ENCODE results near the gene OBSL1.

OBSL1 gene

DNA sequence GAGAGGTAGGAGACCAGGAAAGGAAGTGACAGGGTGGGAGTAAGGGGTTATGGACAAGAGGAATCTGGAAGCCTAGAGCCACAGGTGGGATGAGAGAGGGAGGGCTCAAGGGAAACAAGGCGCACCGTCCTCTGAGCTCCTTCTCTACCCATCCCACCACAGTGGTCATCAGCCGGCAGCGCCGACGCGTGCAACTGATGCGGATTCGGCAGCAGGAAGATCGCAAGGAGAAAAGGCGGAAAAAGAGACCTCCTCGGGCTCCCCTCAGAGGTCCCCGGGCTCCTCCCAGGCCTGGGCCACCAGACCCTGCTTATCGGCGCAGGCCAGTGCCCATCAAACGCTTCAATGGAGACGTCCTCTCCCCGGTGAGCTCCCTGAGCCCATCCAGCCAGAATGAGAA is 22.3 kb downstream of the OBSL1 start:
- DNase-seq (ENCODE audit: low read depth), result no peak

DNA sequence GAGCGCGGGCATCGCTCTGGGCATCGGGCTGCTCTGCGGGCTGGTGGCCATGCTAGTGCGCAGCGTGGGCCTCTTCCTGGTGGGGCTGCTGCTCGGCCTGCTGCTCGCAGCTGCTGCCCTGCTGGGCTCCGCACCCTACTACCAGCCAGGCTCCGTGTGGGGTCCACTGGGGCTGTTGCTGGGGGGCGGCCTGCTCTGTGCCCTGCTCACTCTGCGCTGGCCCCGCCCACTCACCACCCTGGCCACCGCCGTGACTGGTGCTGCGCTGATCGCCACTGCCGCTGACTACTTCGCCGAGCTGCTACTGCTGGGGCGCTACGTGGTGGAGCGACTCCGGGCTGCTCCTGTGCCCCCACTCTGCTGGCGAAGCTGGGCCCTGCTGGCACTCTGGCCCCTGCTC is 23.7 kb downstream of the OBSL1 start:
- no peak for DNase-seq (ENCODE audit: low read depth)

DNA sequence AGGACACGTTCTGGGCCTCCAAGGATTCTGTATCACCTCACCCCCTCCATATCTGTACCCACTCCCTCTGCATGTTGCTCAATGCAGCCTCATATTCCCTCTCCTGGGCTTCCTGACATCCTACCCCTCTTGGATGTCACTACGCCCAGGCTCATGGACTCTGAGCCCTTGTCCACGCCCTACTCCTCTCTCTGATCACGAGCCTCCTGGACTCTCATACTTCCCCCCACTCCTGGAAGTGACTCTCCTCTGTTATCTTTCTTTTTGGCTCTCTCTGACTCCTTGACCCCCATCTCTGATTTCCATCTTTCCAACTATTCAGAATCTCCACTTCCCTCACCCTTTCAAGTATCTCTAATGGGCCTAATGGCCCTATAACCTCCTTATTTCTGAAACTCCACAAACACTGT is 25.4 kb downstream of the OBSL1 start:
- DNase-seq (ENCODE audit: low read depth), result no peak

DNA sequence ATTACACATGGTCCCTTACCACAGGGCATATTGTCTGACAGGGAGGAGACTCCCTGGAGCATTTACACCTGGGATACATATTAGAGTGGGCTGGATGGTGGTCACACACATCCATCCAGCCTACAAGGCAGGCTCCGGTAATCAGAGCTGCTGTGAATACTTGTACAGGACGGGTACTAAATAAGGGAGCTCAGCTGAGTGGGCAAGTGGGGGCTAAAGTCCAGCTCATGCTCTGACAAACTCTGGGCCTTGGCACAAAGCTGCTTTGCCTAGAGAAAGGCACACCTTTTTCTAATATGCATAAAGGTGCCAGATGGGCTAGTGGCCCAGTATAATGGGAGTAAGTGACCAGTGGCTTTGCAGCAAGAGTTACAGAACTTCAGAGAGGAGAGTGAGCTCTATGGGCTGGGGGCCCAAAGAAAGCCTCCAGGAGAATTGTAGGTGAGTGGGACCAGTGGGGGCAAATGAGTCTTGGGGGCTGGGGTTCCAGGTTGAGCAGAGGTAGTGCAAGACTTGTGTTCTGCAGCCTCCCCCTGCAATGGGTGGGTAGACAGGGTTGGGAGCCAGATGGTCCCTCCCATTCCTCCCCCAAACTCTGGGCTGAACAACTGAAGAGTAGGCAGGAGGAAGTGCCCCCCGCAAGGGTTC is 25.9 kb downstream of the OBSL1 start:
- no peak for DNase-seq (ENCODE audit: low read depth)

DNA sequence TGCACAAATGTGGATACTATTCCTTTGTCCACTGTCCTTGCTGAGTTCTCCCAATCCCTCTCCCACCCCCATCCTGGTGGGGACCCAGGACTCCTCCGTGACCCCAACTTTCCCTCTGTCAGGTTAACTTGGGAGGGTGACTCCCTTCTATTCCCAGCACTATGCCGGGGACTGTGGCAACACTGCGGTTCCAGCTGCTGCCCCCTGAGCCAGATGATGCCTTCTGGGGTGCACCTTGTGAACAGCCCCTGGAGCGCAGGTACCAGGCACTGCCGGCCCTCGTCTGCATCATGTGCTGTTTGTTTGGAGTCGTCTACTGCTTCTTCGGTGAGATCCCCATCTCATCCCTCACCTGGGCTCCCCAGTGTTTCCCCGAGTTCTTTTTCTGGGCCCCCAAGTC is 26.8 kb downstream of the OBSL1 start:
- DNase-seq (ENCODE audit: low read depth), result no peak

DNA sequence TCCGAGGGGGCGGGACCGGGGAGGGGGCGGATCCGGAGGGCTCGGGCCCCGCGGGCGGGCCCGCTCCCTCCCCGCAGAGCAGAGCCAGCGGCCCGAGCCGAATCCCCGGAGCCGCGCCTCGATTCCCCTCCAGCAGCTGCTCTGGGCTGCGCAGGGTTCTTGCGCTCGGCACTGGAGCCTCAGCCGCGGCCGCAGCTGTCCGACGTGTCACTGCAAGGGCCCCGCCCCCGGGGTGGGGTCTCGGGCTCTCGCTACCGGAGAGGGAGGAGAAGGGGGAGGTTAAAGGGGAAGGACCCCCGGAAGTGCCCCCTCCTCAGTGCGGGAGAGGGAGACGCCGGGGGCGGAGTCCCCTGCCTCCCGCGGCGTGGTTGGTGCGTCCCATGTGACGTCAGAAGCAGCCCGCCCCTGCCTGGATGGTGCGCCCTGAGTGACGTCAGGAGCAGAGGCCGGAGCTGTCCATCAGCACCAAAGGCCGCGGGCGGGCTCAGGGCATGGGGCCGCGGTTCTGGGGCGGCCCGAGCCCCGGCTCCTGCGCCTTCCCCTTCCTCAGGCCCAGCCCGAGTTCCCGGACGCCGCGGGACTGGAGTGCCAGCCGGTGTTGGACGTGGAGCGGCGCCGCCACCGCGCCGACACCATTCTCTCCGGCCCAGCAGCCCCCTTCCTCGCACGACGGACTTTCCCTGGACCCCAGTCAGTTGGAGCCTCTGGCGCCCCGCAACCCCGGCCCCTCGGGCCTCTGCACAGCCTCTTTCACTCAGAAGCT is 27.6 kb downstream of the OBSL1 start, which contains the start of the genes CHPF and TMEM198:
Gene CHPF, minus strand, starts transcription at position 214 of the 763 bp plus-strand sequence. CDS start 271 bp downstream, outside the sequence.
Gene TMEM198, plus strand, starts transcription at position 433 of the 763 bp plus-strand sequence. CDS start 700 bp downstream, outside the sequence.
- DNase-seq (ENCODE audit: low read depth), result peak; percentile 98

DNA sequence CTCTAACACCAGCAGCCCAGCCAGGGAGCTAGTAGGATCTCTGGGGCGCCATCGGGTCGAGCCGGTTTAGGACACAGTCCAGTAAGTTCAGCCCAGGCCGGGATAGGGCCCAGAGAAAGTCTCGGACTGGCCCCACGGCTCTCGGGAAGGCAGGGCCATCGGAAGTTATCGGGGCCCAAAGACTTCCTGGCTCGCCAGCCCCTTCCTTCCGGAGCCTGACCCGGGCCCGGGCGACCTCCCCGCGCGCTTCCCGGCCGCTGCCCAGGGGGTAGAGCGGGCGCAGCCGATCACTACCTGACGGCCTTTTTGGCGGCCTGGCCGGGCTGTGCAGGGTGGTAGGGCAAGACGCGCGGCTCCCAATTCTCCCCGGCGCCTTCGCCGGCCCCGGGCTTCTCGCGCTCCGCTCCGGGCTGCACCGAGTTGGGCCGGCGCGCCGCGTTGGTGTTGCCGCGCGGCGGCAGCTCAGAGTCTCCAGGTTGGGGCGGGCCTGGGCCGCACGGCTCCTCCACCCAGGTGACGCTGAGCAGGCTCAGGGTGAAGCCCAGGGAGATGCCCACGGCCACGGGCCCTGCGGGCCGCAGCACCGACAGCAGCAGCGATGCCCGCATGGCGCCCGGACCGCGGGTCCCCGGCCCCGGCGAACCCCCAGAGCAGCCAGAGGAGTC is 28.3 kb downstream of the OBSL1 start:
- DNase-seq (ENCODE audit: low read depth), result no peak

DNA sequence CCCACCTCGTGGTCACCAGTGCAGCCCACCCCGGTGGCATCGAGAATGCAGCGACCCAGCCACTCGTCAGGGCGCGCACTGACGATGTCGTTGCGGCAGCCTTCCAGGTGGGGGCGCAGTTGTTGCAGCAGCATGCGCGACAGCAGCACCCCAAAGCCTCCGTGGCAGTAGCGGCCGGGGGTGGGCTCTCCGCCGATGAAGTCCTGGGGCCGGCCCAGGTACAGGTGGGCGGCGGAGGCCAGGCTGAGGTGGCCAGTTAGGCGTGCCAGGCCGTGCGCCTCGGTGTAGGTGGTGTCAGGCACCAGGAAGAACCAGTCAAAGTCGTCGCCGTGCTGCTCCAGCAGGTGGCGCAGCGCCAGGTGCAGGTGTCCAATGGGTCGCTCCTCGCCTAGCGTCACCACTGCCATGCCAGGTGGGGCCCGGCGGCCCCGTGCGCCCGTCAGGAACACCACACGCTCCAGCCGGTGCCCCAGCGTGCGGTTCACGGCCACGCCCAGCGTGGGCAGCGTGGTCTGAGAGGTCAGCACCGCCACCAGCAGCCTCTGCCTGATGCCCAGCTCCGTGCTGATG is 29.6 kb downstream of the OBSL1 start:
- peak; percentile 52 for DNase-seq (ENCODE audit: low read depth)

DNA sequence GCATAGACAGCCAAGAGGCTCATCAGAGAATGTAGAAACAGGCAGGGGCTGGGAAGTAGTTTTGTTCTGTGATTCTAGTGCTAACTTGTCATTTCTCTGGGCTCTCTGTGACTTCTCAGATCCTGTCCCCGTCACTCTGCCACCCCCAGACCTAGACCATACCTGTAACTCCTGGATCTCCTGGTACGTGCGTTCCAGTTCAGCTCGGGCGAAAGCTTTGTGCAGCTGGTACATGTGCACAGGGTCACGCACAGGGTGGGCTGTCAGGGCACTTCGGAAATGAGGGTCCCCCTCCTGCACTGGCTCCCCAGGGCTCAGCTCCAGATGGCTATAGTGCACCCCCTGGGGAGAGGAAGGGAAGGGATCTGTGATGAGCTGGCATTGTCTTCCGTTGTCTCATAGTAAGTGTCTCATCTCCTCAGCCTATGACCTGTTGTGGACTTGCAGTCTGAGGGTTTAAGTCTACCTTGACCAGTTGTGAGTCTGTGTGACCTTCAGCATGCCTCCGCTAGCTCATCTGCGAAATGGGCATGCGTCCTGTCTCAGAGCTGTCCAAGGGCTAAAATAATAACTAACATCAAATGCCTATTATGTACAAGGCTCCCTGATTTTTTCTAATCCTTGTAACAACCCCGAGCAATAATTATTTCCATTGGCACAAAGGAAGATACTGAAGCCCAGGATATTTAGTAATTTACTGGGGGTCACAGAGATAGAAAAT is 30.4 kb downstream of the OBSL1 start:
- DNase-seq (ENCODE audit: low read depth), result no peak

DNA sequence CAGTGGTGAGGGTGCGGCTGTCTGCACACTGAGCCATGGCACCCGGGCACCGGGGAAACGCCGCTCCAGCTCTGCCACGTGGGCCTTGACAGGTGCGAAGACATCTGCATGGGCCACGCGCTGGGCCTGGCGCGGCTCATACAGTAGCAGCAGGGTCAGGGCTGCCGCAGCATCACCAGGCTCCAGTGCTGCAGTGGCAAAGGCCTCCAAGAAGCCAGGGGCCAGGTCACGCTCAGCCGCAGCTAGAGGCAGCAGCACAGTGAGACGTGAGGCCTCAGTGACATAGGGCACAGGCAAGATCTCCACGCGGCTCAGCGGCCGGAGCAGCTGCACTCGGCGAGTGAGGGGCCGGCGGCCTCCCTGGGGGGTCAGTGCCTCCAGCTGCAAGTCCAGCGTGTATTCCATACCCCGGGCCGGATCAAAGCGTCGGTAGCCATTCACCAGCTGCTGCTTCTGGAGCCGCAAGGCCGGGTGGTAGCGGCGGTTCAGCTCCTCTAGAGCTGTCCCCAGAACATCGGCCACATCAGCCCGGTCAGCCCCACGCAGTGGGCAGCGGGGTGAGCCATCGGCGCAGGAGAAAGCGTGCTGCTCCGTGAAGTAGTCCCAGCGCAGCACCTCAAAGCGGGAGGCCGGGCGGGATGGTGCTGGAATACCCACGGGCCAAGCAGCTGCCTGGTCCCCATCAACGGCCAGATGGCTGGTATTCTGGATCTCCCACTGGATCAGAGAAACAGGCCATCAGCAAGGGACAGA is 31.2 kb downstream of the OBSL1 start:
- DNase-seq (ENCODE audit: low read depth), result no peak

DNA sequence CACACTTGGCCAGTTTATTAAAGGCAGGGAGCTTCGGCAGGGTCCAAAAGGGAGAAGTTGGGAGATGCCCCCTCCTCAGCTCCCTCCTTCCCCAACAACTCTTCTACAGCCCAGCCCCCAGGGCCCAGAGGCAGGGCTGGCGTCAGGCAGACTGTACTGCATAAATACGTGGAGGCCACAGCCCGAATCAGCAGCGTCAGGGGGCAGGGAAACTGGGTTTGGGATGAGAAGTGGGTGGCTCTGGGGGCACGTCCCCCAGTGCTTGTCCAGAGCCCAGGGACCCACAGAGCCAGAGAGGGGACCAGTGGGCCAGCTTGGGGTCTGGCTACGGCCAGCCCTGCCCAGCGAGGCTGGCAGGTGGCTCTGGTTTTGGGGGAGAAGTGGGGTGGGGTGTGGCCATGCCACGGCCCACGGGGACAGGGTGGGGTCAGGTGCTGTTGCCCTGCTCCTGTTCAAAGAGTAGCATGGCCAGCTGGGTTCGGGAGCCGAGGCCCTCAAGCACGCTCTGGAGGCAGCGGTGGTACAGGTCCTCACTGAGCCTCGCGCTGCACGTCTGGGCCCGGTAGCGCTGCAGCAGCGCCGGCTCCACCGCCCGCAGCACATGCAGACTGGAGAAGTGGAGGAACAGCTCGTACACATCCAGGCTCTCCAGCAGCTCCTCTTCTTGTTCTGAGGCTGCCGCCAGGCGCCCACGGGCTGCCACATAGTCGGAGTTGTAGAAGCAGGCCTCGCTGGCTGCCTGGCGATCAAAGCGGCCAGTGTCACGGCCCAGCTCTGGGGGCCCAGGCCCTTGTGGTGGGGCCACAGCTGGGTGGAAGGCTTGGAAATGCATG is 32.2 kb downstream of the OBSL1 start:
- no peak for DNase-seq (ENCODE audit: low read depth)

DNA sequence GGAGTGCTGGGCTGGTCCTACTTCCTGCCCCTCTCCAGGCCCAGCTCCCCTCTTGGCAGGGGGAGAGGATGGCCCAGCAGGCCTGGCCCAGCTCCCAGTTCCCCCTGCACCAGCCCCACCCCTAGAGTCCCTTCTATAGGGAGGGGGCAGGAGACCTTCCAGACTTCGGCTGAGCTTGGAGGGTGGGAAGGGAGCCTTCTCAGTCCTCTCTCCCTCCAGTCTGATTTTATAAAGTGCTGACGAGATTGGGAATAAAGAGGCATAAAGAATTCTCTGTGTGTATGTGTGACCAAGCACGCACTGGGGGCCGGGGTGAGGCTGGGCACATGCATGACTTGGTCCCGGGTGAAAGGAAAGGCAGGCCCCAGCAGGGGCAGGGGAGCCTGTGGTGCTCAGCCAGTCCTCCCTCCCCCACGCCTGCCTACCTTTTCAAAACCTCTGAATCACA is 32.8 kb downstream of the OBSL1 start:
- peak; percentile 31 for DNase-seq (ENCODE audit: low read depth)

DNA sequence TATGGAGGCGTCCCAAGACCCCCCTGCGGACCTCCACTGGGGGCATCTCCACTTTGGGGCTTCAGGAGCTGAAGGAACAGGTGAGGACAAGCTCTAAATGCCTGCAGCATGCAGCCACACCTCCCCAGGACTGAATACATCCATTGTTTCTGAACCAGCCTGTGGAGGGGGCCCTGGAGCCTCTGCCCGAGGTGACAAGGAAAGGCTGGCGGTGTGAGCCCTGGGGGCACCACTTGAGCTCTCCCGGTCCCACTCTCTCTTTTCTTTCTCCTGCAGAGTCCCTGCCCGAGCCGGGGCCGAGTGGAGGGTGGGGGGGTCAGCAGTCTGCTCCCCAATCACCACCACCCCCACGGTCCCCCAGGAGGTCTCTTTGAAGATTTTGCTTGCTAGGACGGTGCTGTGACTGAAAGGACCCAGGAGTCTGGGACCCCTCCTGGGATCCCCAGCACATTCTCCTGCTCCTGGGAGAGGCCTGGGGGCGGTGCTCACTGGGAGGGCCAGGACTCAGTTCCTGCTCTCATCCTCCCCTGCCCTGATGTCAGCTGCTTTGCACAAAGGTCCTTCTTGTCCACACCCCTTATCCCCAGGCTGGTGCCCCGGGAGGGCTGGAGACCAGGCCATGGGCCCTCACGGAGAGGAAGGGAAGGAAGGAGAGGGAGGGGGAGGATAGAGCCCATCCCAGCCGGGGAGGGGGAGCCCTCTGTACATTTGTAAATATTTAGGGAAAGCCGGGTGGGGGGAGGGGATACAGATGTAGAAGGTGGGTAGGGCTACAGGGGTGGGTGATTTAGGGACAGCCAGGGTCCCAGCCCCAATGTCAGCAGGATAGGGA is 33.5 kb downstream of the OBSL1 start:
- no peak for DNase-seq (ENCODE audit: low read depth)

DNA sequence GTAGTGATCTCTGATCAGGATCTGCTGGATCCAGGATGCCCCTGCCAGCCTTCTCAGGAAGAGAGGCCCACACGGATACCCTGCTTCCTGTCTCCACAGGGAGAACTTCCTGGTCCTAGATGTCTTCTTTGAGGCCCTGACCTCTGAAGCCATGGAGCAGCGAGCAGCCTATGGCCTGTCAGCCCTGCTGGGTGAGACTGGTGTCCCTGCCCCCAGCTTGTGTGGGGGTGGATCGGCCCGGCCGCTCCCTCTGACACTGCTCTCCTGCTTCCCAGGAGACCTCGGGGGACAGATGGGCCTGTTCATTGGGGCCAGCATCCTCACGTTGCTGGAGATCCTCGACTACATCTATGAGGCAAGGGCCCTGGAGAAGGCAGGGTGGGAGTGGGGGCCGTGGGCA is 34.4 kb downstream of the OBSL1 start:
- DNase-seq (ENCODE audit: low read depth), result no peak

DNA sequence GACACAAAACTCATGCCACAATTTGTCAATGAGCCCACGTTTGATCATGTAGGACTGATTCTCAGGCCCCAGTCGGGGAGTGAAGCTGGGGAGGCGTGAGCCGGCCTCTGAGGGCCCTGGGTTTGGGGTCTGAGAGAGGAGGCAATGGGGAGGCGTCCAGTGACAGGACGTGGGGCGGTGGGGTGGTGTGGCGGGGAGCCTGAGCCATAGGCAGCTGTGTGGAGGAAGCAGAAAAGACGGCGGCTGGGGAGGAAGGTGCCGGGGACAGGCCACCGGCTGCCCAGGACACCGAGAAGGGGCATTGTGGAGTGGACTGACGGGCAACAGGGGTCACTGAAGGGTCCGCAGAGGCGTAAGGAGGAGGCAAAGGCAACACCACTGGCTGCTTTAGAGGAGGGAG is 34.9 kb downstream of the OBSL1 start:
- DNase-seq (ENCODE audit: low read depth), result no peak

DNA sequence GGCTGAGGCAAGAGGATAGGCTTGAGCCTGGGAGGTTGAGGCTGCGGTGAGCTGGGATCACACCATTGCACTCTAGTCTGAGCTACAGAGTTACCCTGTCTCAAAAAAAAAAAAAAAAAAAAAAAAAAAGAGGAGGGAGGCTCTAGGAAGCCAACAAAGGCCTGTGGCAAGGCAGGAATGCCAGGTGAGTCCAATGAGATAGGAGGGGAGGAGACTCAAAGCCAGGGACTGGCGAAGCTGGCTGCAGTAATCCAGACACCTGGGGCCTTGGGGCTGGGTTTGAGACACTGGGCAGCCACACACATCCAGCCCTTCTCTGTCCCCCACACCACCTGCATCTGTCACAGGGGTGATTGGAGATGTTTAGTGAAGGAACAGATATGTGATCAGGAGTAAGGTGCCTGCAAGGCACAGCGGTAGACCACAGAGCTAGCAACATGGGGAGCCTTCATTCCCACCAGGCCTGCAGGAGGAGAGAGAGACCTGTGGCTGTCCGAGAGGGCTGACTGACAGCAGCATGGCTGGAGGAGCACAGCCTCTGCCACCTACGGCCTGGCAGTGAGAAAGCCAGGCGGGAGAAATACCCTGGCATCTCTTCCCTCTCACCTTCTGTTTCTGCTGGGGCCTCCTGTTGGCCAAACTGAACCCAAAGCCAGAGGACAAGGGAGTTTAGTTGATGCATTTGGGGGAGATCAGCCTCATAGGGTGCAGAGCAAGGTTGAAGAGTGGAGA is 37.2 kb downstream of the OBSL1 start:
- no peak for DNase-seq (ENCODE audit: low read depth)

DNA sequence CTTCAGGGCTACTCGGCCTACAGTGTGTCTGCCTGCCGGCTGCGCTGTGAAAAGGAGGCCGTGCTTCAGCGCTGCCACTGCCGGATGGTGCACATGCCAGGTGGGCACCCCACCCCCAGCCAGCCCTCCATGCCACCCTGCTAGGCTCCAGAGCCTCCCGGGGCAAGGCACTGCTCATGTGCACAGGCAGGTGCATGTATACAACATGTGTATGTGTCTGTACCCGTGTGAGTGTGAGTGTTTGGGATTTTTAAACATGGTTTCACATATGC is 39.0 kb downstream of the OBSL1 start:
- DNase-seq (ENCODE audit: low read depth), result no peak

DNA sequence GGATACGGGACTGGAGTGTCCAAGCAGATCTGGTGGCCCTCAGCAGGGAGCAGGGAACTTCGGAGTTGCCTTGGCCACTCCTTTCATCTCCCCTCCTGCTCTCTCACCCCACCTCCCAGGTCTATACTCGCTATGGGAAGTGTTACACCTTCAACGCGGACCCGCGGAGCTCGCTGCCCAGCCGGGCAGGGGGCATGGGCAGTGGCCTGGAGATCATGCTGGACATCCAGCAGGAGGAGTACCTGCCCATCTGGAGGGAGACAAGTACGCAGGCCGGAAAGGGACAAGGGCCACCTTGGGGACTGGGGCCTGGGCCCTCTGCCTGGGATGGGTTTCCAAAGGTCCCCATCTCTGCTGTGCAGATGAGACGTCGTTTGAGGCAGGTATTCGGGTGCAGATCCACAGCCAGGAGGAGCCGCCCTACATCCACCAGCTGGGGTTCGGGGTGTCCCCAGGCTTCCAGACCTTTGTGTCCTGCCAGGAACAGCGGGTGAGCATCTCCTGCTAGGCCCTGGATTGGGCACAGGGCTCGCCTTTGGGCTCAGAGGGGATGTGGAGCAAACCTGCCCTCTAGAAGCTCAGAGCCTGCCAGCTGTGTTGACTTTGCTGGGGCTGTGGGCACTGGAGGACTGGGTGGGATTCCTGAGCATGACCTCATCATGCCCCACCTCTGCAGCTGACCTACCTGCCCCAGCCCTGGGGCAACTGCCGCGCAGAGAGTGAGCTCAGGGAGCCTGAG is 39.5 kb downstream of the OBSL1 start:
- DNase-seq (ENCODE audit: low read depth), result no peak

All from amniotic epithelial cell (primary cell).